GM18861 (cell line): ENCODE results near the gene PRODH.
"Not testable (repeated sequence)": the region's sequence is repeated elsewhere in the genome, so short reads cannot be mapped to it uniquely, and the experiment has no call there.

Experiments
- ATAC-seq: cut with Tn5 transposase; IDR thresholded peaks from one replicate; pipeline ENCODE4 v1.9.1; 2021; ENCODE audit not compliant: unreplicated experiment

PRODH gene

GRCh38 chr22:18968011-18968749 lies 32.1 kb upstream of the PRODH start:
- ATAC-seq: no peak

GRCh38 chr22:18967391-18968010 lies 31.4 kb upstream of the PRODH start:
- ATAC-seq: not testable (repeated sequence)

- no peak for ATAC-seq
Observed at GRCh38 chr22:18966748-18967147, 30.7 kb upstream of the PRODH start.

GRCh38 chr22:18965526-18966421 lies 29.7 kb upstream of the PRODH start:
- no peak for ATAC-seq

- not testable (repeated sequence) for ATAC-seq
Observed at GRCh38 chr22:18964501-18965265, 28.6 kb upstream of the PRODH start.

- ATAC-seq: not testable (repeated sequence)
Observed at GRCh38 chr22:18964051-18964450, 28.0 kb upstream of the PRODH start.

GRCh38 chr22:18962308-18962635 lies 26.2 kb upstream of the PRODH start:
- no peak for ATAC-seq

- not testable (repeated sequence) for ATAC-seq
Observed at GRCh38 chr22:18961632-18962307, 25.7 kb upstream of the PRODH start.

GRCh38 chr22:18961201-18961600 lies 25.1 kb upstream of the PRODH start:
- ATAC-seq: not testable (repeated sequence)

- not testable (repeated sequence) for ATAC-seq
Observed at GRCh38 chr22:18960166-18960820, 24.2 kb upstream of the PRODH start.

- not testable (repeated sequence) for ATAC-seq
Observed at GRCh38 chr22:18959741-18960140, 23.6 kb upstream of the PRODH start.

- ATAC-seq: not testable (repeated sequence)
Observed at GRCh38 chr22:18959266-18959665, 23.2 kb upstream of the PRODH start.

GRCh38 chr22:18958738-18959137 lies 22.6 kb upstream of the PRODH start:
- ATAC-seq: not testable (repeated sequence)

- ATAC-seq: not testable (repeated sequence)
Observed at GRCh38 chr22:18958321-18958705, 22.2 kb upstream of the PRODH start.

GRCh38 chr22:18957621-18958320 lies 21.7 kb upstream of the PRODH start:
- ATAC-seq: not testable (repeated sequence)

GRCh38 chr22:18956956-18957355 lies 20.9 kb upstream of the PRODH start:
- not testable (repeated sequence) for ATAC-seq

- ATAC-seq: not testable (repeated sequence)
Observed at GRCh38 chr22:18956121-18956895, 20.2 kb upstream of the PRODH start.

- ATAC-seq: no peak
Observed at GRCh38 chr22:18955696-18956095, 19.6 kb upstream of the PRODH start.
